ENCODE data around the gene KCNQ1.
"Not testable (repeated sequence)": the region's sequence is repeated elsewhere in the genome, so short reads cannot be mapped to it uniquely, and the experiment has no call there.

KCNQ1 gene

DNA sequence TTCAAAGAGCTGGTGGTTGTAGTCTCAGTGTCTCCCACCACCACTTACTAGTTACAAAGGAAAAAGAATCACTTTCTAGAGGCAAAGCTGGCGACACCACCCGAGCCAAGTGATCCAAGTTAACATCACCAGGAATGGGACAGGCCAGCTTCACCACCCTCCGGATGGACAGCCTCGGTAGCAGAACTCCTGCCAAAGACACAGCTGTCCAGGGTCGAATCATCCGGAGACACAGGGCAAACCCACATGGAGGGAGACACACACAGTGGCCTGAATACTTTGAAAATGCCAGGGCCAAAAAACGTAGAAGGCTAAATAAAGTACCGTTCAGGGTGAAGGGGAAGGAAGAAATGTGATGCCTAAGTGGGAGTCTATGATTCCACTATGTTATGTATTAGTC is 33.1 kb downstream of the KCNQ1 start:
- DNase-seq, result no peak

- not testable (repeated sequence) for DNase-seq
Observed at GRCh38 chr11:2480067-2480873, 35.5 kb downstream of the KCNQ1 start.

DNA sequence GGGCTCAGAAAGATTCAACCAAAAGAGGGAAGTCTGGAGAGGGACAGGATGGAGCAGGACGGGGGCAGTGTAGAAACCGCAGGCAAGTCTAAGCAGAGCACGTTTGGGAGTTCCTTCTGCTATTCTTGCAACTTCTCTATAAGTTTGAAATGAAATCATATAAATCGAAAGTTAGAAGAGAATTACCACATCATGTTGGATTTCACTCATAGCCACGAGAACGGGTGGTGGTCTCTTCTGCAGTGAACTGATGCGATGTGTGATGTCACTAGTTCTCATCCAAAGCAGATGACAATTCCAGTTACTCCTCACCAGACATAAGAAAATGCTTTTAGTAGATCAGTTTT is 36.0 kb downstream of the KCNQ1 start:
- no peak for DNase-seq

- no peak for DNase-seq
Observed at GRCh38 chr11:2481253-2481652, 36.4 kb downstream of the KCNQ1 start.

DNA sequence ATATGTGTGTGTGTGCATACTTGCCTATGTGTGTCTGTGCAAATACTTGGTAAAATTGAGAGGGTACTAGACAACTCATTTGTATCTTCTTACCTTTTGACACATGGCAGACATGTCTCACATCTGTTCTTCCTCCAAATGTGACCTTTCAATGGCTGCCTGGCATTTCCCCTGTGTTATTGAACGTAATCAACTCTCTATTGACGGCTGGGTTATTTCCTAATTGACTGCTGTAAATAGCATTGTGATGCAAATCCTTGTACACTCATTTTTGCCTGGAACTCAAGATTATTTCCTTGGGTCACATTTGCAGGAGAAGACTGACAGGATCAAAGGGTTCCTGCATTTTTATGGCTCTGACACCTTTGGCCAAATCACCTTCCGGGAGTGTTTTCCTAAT is 37.4 kb downstream of the KCNQ1 start:
- no peak for DNase-seq

DNA sequence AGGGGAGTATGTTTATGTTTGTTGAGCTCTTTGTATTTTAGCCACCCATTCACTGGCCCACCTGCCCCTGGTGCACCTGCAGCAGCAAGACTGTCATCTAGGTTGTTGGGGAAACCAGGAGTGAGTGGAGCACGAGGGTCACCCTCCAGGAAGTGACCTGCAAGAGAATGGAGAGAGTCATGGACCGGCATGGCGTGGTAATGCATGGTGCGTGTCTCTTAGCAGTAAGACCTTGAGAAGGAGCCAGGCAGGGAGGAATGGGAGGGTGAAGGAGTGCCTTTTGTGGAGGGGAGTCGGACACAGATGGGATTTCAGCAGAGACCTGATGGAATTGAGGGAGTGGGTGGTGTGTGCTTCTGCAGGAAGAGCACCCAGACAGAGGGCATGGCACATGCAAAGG is 37.9 kb downstream of the KCNQ1 start:
- DNase-seq, result no peak

DNA sequence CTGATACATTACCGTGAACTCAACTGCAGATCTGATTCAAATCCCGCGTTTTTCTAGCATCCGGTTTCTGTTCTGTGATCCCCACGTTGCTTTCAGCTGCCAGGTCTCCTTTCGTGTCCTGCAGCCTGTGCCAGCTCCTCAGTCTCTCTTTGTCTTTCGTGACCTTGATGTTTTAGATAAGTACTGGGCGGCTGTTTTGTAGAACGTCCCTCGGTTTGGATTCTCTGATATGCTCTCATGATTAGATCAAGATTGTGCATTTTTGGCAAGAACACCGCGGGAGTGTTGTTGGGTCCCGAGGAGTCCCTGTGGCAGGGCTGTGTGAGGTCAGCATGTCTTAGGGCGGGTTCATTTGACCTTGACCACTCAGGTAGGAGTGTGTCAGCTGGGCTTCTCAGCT is 38.6 kb downstream of the KCNQ1 start:
- no peak for DNase-seq

- DNase-seq, result no peak
Observed at GRCh38 chr11:2484576-2485125, 39.8 kb downstream of the KCNQ1 start.

GRCh38 chr11:2488004-2488403 is 43.2 kb downstream of the KCNQ1 start:
- DNase-seq, result no peak

- no peak for DNase-seq
Observed at GRCh38 chr11:2489083-2489482, 44.3 kb downstream of the KCNQ1 start.

DNA sequence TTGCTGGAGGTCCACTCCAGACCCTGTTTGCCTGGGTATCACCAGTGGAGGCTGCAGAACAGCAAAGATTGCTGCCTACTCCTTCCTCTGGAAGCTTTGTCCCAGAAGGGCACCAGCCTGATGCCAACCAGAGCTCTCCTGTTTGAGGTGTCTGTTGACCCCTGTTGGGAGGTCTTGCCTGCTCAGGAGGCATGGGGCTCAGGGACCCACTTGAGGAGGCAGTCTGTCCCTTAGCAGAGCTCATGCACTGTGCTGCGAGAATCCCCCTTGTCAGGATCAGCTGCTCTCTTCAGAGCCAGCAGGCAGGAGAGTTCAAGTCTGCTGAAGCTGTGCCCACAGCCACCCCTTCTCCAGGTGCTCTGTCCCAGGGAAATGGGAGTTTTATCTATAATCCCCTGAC is 53.1 kb downstream of the KCNQ1 start:
- DNase-seq, result not testable (repeated sequence)

DNA sequence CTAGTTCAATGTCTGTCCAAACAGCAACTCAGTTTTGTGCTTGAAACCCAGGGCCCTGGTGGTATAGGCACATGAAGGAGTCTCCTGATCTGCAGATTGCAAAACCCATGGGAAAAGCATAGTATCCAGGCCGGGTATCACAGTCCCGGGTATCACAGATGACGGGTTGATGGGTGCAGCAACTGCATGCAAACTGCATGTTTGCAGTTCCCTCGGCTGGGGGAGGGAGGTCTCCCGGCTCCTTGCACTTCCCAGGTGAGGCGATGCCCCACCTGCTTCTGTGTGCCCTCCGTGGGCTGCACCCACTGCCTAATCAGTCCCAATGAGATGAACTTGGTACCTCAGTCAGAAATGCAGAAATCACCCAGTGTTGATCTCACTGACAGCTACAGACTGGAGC is 53.9 kb downstream of the KCNQ1 start:
- no peak for DNase-seq

GRCh38 chr11:2507212-2507901 is 62.5 kb downstream of the KCNQ1 start:
- DNase-seq, result no peak

- no peak for DNase-seq
Observed at GRCh38 chr11:2507945-2508749, 63.3 kb downstream of the KCNQ1 start.

GRCh38 chr11:2508793-2509192 is 64.0 kb downstream of the KCNQ1 start:
- DNase-seq, result no peak

DNA sequence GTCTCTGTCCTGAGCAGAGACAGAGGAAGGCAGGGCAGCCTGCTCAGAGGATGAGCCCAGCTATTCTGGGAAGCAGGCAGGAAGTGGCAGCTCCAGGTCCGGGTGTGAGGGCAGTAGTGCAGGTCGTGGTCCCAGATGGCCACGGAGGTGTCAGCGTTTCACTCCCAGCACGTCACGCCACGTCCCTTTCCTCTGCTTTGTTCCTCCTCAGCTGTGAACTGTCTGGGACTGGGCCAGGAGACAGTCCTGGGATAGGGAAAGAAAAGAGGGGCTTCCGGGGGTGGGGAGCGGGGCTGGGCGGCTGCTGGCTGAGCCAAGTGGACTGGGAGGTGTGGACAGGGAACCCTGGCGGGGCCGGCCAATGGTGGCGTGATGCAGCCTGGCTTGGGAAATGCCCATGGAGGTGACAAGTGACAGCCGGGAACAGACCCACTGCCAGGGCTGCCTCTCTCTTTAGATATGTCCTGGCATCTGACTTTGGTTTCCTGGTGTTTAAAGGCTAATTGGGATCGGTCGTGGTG is 64.7 kb downstream of the KCNQ1 start:
- no peak for DNase-seq

GRCh38 chr11:2510626-2511402 is 66.0 kb downstream of the KCNQ1 start:
- DNase-seq, result no peak

GRCh38 chr11:2511421-2512369 is 66.9 kb downstream of the KCNQ1 start:
- DNase-seq, result no peak

- DNase-seq, result no peak
Observed at GRCh38 chr11:2512431-2513407, 67.9 kb downstream of the KCNQ1 start.

DNA sequence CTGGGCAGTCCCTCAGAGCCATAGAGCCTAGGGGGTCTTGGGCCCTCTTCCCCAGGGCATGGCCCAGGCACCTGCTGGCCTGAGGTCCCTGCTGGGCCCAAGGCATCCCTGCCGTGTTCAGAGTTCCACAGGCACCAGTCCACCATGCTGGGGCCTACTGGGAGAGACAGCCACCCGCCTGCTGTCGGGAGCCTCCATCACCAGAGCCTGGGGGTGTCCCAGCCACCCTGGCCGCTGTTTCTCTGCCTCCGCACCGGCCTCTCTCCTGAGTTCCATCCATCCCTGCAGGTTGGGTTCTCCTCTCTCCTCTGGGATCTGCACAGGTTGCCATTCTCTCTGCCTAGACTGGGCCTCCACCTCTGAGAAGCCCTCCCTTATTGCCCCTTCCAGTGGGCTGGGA is 68.6 kb downstream of the KCNQ1 start:
- no peak for DNase-seq

Measured in hematopoietic multipotent progenitor cell treated with erythropoietin and hydrocortisone succinate and interleukin-3 and kit ligand, for 8 days (in vitro differentiated cells).